ENCODE results near the gene RAB13. TPM values are rescaled to one million over a fixed set of nuclear protein-coding genes. Genes with fewer than 3 reads are reported as not detected.

The RAB13 gene
- total and polyA plus RNA-seq, 2 donors (not counting 1 experiment from before 2014, with no cell fraction given): 0.09 to 9.7 TPM

DNA sequence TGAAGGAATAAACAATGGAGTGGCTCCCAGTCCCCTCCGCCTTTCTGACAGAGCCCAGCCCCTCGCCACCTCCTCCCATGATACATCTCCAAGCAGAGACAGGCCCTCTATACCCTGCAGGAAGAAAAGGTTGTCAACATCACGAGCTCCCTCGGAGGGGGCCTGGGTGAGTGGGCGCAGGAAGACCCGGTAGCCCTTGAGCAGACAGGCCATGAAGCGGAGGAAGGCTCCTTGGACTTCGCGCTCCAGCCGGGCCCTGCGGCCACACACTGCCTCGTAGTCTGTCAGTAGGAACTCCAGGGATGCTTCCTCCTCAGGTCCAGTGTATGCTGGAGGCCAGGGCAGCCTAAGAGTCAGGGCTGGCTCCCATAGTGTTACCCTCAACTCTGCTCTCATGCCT, 46.7 kb downstream of the RAB13 start:
- Mint-ChIP-seq H3K9me3 (ENCODE audit: insufficient read depth) (no peaks in the 10 kb centered on the region), H3K4me1 (peaks cover 27% of the 10 kb centered on the region), H3K4me3 (no peak overlapping the region), H3K27me3 (no peaks in the 10 kb centered on the region), H3K27ac (no peak overlapping the region)
- Histone ChIP-seq H3K4me1 (ENCODE audit: control insufficient read depth in 2 of 2, insufficient read depth in 2 of 2, low read length in 2 of 2) (peaks cover 14 to 25% of the 10 kb centered on the region in 2 donors), H3K9ac (ENCODE audit: low read length) (no peak overlapping the region), H3K9me3 (ENCODE audit: control extremely low read depth in 1 of 3, control insufficient read depth in 2 of 3, insufficient read depth in 1 of 3, low read length in 2 of 3) (no peaks in the 10 kb centered on the region), H3K27me3 (replicated peaks in 1 of 4; ENCODE audit: control extremely low read depth in 1 of 4, control insufficient read depth in 3 of 4, insufficient read depth in 4 of 4, low read length in 3 of 4) (no peaks in the 10 kb centered on the region), H2AFZ (ENCODE audit: insufficient read depth, low read depth, low read length, poor library complexity, severe bottlenecking) (no peak overlapping the region), H3K4me3 (ENCODE audit: control extremely low read depth in 1 of 5, extremely low read depth in 1 of 5, insufficient read depth in 1 of 5, low read depth in 2 of 5, low read length in 4 of 5) (no peak overlapping the region), H3K27ac (ENCODE audit: low read length in 2 of 2) (no peak overlapping the region), H3K79me2 (ENCODE audit: control insufficient read depth, insufficient read depth, low read length) (peaks cover 70% of the 10 kb centered on the region), H3K4me2 (replicated peaks; ENCODE audit: low read depth, low read length, poor library complexity, severe bottlenecking) (no peak overlapping the region), H3K36me3 (replicated peaks in 1 of 2; ENCODE audit: control extremely low read depth in 1 of 2, control insufficient read depth in 1 of 2, extremely low read depth in 1 of 2, insufficient read depth in 2 of 2, low read length in 1 of 2) (peaks cover 21 to 91% of the 10 kb centered on the region in 2 experiments), H4K20me1 (ENCODE audit: control insufficient read depth, insufficient read depth, low read length, poor library complexity, severe bottlenecking) (peaks cover 64% of the 10 kb centered on the region)
- ChIA-PET POLR2A (no interaction called here), CTCF (interaction anchor here (1.3 kb wide), 1 partner anchor 27 kb away, joined by 3 read pairs; no protein-coding TSS in a partner anchor)
- 96% methylated on average over 12 of the region's 12 CpGs for WGBS (ENCODE audit: insufficient coverage)
- ATAC-seq (ENCODE audit: low read depth) (no peak), DNase-seq (no peak)
- TF ChIP-seq EZH2 (IDR thresholded peaks at IDR 0.05; ENCODE audit: borderline replicate concordance, insufficient read depth, low read depth, low read length, poor library complexity, severe bottlenecking): no peak
- TF ChIP-seq, protein P1, sequence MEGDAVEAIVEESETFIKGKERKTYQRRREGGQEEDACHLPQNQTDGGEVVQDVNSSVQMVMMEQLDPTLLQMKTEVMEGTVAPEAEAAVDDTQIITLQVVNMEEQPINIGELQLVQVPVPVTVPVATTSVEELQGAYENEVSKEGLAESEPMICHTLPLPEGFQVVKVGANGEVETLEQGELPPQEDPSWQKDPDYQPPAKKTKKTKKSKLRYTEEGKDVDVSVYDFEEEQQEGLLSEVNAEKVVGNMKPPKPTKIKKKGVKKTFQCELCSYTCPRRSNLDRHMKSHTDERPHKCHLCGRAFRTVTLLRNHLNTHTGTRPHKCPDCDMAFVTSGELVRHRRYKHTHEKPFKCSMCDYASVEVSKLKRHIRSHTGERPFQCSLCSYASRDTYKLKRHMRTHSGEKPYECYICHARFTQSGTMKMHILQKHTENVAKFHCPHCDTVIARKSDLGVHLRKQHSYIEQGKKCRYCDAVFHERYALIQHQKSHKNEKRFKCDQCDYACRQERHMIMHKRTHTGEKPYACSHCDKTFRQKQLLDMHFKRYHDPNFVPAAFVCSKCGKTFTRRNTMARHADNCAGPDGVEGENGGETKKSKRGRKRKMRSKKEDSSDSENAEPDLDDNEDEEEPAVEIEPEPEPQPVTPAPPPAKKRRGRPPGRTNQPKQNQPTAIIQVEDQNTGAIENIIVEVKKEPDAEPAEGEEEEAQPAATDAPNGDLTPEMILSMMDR (IDR thresholded peaks at IDR 0.05): no peak
- intact Hi-C loops (cut with micrococcal nuclease): no loop called here

DNA sequence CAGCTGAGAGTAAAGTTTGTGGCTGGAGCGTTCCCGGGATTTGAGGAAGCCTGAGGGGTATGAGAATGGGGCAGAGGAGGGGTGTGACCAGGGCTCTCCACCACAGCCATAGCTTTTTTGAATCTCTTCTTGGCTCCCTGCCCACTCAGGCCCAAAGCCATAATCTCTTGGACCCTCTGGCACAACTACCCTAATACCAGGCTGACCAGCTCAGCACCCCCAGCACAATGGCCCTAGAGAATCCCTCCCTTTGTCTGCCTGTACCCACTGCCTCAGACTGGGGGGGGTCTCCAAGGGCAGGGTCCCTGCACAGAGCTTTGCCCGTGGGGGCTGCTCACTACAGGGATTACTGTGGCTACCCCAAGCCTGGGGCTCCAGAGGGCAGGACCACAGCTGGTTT, 47.1 kb downstream of the RAB13 start:
- no peaks in the 10 kb centered on the region for H3K27me3 Mint-ChIP-seq
- Histone ChIP-seq H3K4me3 (ENCODE audit: control extremely low read depth in 1 of 5, extremely low read depth in 1 of 5, insufficient read depth in 1 of 5, low read depth in 2 of 5, low read length in 4 of 5) (no peak overlapping the region), H3K27me3 (replicated peaks in 1 of 4; ENCODE audit: control extremely low read depth in 1 of 4, control insufficient read depth in 3 of 4, insufficient read depth in 4 of 4, low read length in 3 of 4) (no peaks in the 10 kb centered on the region), H3K79me2 (ENCODE audit: control insufficient read depth, insufficient read depth, low read length) (peaks cover 65% of the 10 kb centered on the region), H4K20me1 (ENCODE audit: control insufficient read depth, insufficient read depth, low read length, poor library complexity, severe bottlenecking) (peaks cover 62% of the 10 kb centered on the region), H3K9ac (ENCODE audit: low read length) (no peak overlapping the region), H3K9me3 (ENCODE audit: control extremely low read depth in 1 of 3, control insufficient read depth in 2 of 3, insufficient read depth in 1 of 3, low read length in 2 of 3) (no peaks in the 10 kb centered on the region), H2AFZ (ENCODE audit: insufficient read depth, low read depth, low read length, poor library complexity, severe bottlenecking) (no peak overlapping the region), H3K27ac (ENCODE audit: low read length in 2 of 2) (no peak overlapping the region), H3K4me2 (replicated peaks; ENCODE audit: low read depth, low read length, poor library complexity, severe bottlenecking) (no peak overlapping the region), H3K4me1 (ENCODE audit: control insufficient read depth in 2 of 2, insufficient read depth in 2 of 2, low read length in 2 of 2) (peaks cover 9 to 21% of the 10 kb centered on the region in 2 donors), H3K36me3 (replicated peaks in 1 of 2; ENCODE audit: control extremely low read depth in 1 of 2, control insufficient read depth in 1 of 2, extremely low read depth in 1 of 2, insufficient read depth in 2 of 2, low read length in 1 of 2) (peaks cover 21 to 95% of the 10 kb centered on the region in 2 experiments)
- no peak for ATAC-seq (ENCODE audit: low read depth)
- intact Hi-C loops (cut with micrococcal nuclease): no loop called here
- peak overlapping the region; percentile 32 for H3K27ac Mint-ChIP-seq
- POLR2A ChIA-PET: no interaction called here
- 90% methylated on average over 1 of the region's 3 CpGs for WGBS (ENCODE audit: insufficient coverage)
- DNase-seq: no peak
- no peak for TF ChIP-seq EZH2 (IDR thresholded peaks at IDR 0.05; ENCODE audit: borderline replicate concordance, insufficient read depth, low read depth, low read length, poor library complexity, severe bottlenecking)
- TF ChIP-seq, protein P1 (IDR thresholded peaks at IDR 0.05): no peak
- peaks cover 24% of the 10 kb centered on the region for H3K4me1 Mint-ChIP-seq
- H3K4me3 Mint-ChIP-seq: no peak overlapping the region
- no peaks in the 10 kb centered on the region for H3K9me3 Mint-ChIP-seq (ENCODE audit: insufficient read depth)
- CTCF ChIA-PET: interaction anchor here (0.6 kb wide), 1 partner anchor 118 kb away, joined by 4 read pairs; no protein-coding TSS in a partner anchor
